Measurements from ENCODE around the gene PTPN4. TPM values are rescaled to one million over a fixed set of nuclear protein-coding genes. Genes with fewer than 3 reads are reported as not detected.
A peak's percentile ranks its signal among the peaks of the same experiment; 100 is the strongest.

The PTPN4 gene
- total and polyA plus RNA-seq, 12 donors: 5.2 to 56.5 (median 40.6) TPM

DNA sequence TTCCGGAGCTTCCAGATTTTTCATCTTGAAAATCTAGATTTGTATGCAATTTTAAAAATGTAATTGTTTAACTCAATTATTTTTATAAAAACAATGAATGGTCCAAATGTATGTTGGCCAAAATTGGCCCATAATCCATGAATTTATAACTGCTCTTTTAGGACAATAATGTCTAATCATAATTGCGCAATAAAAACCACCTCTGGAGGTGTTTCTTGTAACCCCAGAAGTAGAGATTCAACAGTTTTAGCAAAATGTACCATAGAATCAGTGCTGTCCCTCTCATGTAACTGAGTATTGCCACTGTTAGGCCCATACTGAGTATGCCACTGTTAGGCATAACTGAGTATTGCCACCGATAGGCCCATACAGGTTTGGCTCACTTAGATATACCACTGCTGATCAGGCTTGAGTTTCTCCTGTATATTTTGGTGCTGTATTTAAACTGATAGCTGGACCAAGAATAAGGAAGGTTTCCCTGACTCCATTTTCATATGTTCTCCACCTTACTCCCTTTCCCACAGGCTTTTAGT is 182.3 kb downstream of the PTPN4 start:
- Histone ChIP-seq H3K27me3 (no peaks in the 10 kb centered on the region), H3K9me3 (replicated peaks in 1 of 3) (no peaks in the 10 kb centered on the region), H3K4me3 (no peak overlapping the region), H3K36me3 (replicated peaks in 1 of 2) (no peaks in the 10 kb centered on the region), H3K27ac (no peak overlapping the region), H3K4me1 (replicated peaks in 1 of 2) (no peaks in the 10 kb centered on the region)
- DNase-seq: no peak
- intact Hi-C loops (cut with DNase I): no loop called here
- TF ChIP-seq, protein P1, sequence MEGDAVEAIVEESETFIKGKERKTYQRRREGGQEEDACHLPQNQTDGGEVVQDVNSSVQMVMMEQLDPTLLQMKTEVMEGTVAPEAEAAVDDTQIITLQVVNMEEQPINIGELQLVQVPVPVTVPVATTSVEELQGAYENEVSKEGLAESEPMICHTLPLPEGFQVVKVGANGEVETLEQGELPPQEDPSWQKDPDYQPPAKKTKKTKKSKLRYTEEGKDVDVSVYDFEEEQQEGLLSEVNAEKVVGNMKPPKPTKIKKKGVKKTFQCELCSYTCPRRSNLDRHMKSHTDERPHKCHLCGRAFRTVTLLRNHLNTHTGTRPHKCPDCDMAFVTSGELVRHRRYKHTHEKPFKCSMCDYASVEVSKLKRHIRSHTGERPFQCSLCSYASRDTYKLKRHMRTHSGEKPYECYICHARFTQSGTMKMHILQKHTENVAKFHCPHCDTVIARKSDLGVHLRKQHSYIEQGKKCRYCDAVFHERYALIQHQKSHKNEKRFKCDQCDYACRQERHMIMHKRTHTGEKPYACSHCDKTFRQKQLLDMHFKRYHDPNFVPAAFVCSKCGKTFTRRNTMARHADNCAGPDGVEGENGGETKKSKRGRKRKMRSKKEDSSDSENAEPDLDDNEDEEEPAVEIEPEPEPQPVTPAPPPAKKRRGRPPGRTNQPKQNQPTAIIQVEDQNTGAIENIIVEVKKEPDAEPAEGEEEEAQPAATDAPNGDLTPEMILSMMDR (IDR thresholded peaks at IDR 0.05): no peak
- TF ChIP-seq POLR2A (IDR thresholded peaks at IDR 0.05): no peak
- 61 to 100% (median 69%) methylated on average over 3 of the region's 3 CpGs for WGBS, 4 donors

DNA sequence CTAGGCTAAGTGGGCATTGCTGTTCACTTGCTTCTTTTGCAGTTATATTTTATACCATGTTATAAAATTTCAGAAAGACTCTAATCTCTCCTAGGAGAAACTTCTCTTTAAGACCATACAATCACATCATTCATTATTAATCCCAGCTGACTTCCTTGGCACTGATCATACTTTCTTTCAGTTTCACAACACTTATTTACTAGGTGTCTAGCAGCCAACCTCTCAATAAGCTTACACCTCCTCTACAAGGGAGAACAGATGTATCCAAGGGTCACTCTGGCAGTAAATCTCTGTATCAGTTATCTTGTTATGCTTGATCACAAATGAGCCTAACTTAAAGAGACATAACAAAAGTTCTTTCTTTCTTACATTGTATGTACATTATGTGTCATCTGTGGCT is 183.3 kb downstream of the PTPN4 start:
- TF ChIP-seq, protein P1 (IDR thresholded peaks at IDR 0.05): no peak
- no peak for TF ChIP-seq POLR2A (IDR thresholded peaks at IDR 0.05)
- Histone ChIP-seq H3K27ac (no peak overlapping the region), H3K4me1 (replicated peaks in 1 of 2) (no peaks in the 10 kb centered on the region), H3K27me3 (no peaks in the 10 kb centered on the region), H3K36me3 (replicated peaks in 1 of 2) (no peaks in the 10 kb centered on the region), H3K9me3 (replicated peaks in 1 of 3) (no peaks in the 10 kb centered on the region), H3K4me3 (no peak overlapping the region)
- intact Hi-C loops (cut with DNase I): no loop called here
- DNase-seq: no peak

DNA sequence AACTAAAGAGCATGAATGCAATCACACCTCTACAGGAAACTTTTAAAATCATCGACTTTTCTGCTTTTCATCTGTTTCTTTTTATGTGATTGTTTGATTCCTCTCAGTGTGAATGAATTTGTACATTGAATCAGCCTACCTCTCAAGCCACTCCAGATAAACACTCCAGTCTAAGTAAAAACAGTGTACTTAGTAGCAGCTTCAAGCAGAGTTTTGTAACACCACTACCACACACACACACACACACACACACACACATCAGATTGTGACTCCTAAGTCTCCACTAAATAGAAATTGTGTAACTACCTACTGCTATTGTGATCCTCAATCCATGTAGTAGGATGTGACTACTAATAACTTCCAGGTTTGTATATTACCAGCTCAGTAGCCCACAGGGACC is 187.8 kb downstream of the PTPN4 start:
- H3K9me3 ChIP-seq (replicated peaks in 1 of 3): no peaks in the 10 kb centered on the region
- no peak overlapping the region for H3K27ac ChIP-seq
- TF ChIP-seq POLR2A (IDR thresholded peaks at IDR 0.05): no peak
- TF ChIP-seq, protein P1 (IDR thresholded peaks at IDR 0.05): no peak
- no peak for DNase-seq
- H3K27me3 ChIP-seq: no peaks in the 10 kb centered on the region
- no peak overlapping the region for H3K4me3 ChIP-seq
- H3K4me1 ChIP-seq (replicated peaks in 1 of 2): peaks cover 10 to 12% of the 10 kb centered on the region in 2 donors
- intact Hi-C loops (cut with DNase I): no loop called here
- H3K36me3 ChIP-seq (replicated peaks in 1 of 2): no peaks in the 10 kb centered on the region
- WGBS, 4 donors: 76 to 96% (median 89%) methylated on average over 1 of the region's 1 CpG

- 22 to 34% (median 26%) methylated on average over 2 of the region's 2 CpGs for WGBS, 4 donors
- TF ChIP-seq, protein P1 (IDR thresholded peaks at IDR 0.05): peak in 4 of 6 experiments; percentile 16 to 45 (median 25)
- no peak for TF ChIP-seq POLR2A (IDR thresholded peaks at IDR 0.05)
- peaks cover 10 to 12% of the 10 kb centered on the region in 2 donors for H3K4me1 ChIP-seq (replicated peaks in 1 of 2)
- peak in 4 of 7 donors; percentile 12 to 57 (median 25) for DNase-seq
- intact Hi-C loops (cut with DNase I): no loop called here
- H3K36me3 ChIP-seq (replicated peaks in 1 of 2): no peaks in the 10 kb centered on the region
- no peaks in the 10 kb centered on the region for H3K9me3 ChIP-seq (replicated peaks in 1 of 3)
- no peak overlapping the region for H3K27ac ChIP-seq
- no peak overlapping the region for H3K4me3 ChIP-seq
- H3K27me3 ChIP-seq: no peaks in the 10 kb centered on the region
These were observed 191.2 kb downstream of the PTPN4 start for GRCh38 chr2:119950966-119951365.

Measured in adrenal gland (tissue), 12 donors.